ENCODE data around the gene APOA4.

The APOA4 gene

GRCh38 chr11:116823031-116823843 is at the start of gene APOA4:
Gene APOA4 (minus strand): TSS chr11:116823304. CDS start chr11:116823191, 113 bp downstream.
- TF ChIP-seq Cebpa-rat (IDR thresholded peaks at IDR 0.05) = no peak
- H3K9me3 ChIP-seq = no peaks in the 10 kb centered on the region
- no peak within 1 kb of the TSS for H3K4me2 ChIP-seq
- H3K27me3 ChIP-seq = no peaks in the 10 kb centered on the region
- no peak within 1 kb of the TSS for H3K27ac ChIP-seq
- no peaks in the 10 kb centered on the region for H3K36me3 ChIP-seq
- no peak within 1 kb of the TSS for H3K9ac ChIP-seq
- no peak within 1 kb of the TSS for H3K4me3 ChIP-seq
- no peaks in the 10 kb centered on the region for H4K20me1 ChIP-seq
- no peaks in the 10 kb centered on the region for H3K4me1 ChIP-seq

- no peaks in the 10 kb centered on the region for H3K9me3 ChIP-seq
- no peak overlapping the region for H3K27ac ChIP-seq
- no peak for TF ChIP-seq Cebpa-rat (IDR thresholded peaks at IDR 0.05)
- H3K4me3 ChIP-seq = no peak overlapping the region
- H3K9ac ChIP-seq = no peak overlapping the region
- H3K4me1 ChIP-seq = peaks cover 3% of the 10 kb centered on the region
- no peaks in the 10 kb centered on the region for H3K27me3 ChIP-seq
- H3K36me3 ChIP-seq = peaks cover 96% of the 10 kb centered on the region
- H3K4me2 ChIP-seq = no peak overlapping the region
- no peaks in the 10 kb centered on the region for H4K20me1 ChIP-seq
Observed at GRCh38 chr11:116871248-116871647, 48.1 kb upstream of the APOA4 start.

DNA sequence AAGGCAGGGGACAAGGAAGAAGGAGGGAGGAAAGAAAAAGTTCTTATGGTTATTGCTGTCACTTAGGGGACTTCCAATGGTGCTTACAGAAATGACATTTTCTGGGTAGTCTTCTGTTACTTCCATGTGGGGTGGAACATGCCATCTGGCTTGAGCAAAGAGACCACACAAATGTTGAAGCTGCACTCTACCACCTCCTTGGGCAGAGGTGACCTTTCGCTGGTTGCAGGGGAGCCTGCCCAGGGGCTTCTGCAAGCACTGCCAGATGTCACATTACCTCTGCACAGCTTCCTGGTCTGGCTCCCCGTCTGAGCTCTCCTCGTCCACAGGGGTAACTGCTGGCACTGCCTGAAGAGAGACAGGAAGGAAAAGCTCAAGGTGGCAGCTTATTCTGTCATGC is 47.0 kb upstream of the APOA4 start:
- H3K36me3 ChIP-seq = peaks cover 93% of the 10 kb centered on the region
- no peak overlapping the region for H3K9ac ChIP-seq

DNA sequence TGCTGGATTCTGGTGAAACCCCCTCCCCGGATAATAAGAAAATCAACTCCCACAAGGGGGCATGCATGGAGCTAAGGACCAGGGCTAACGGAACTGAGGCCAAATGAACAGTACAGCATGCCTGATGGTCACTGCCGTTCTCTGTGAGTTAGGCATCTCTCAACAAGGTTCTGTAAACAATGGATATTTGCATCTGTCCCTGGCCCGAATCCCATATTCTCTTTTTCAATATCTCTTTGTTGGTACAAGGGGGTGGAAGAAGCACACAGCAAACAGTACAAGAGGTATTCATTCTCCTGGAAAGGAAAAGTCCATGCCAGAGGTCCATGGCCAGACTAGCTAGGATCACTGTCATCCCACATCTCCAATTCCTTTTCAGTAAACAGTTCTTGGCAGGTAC is 46.5 kb upstream of the APOA4 start:
- Histone ChIP-seq H4K20me1 (no peaks in the 10 kb centered on the region), H3K4me3 (no peak overlapping the region), H3K4me2 (no peak overlapping the region), H3K27me3 (no peaks in the 10 kb centered on the region), H3K9me3 (no peaks in the 10 kb centered on the region), H3K4me1 (no peaks in the 10 kb centered on the region), H3K27ac (no peak overlapping the region), H3K36me3 (peaks cover 93% of the 10 kb centered on the region), H3K9ac (no peak overlapping the region)
- TF ChIP-seq Cebpa-rat (IDR thresholded peaks at IDR 0.05) = no peak

More for the DNA sequence above, 47.0 kb upstream of the APOA4 start:
- Histone ChIP-seq H3K9me3 (no peaks in the 10 kb centered on the region), H3K27me3 (no peaks in the 10 kb centered on the region), H3K4me2 (no peak overlapping the region), H3K4me3 (no peak overlapping the region), H3K27ac (no peak overlapping the region), H4K20me1 (no peaks in the 10 kb centered on the region), H3K4me1 (no peaks in the 10 kb centered on the region)
- no peak for TF ChIP-seq Cebpa-rat (IDR thresholded peaks at IDR 0.05)

GRCh38 chr11:116868066-116868465 is 45.0 kb upstream of the APOA4 start:
- Histone ChIP-seq H3K9ac (no peak overlapping the region), H3K9me3 (no peaks in the 10 kb centered on the region), H3K4me3 (no peak overlapping the region), H3K4me2 (no peak overlapping the region), H3K4me1 (no peaks in the 10 kb centered on the region), H3K36me3 (peaks cover 93% of the 10 kb centered on the region), H4K20me1 (no peaks in the 10 kb centered on the region), H3K27ac (no peak overlapping the region), H3K27me3 (no peaks in the 10 kb centered on the region)
- no peak for TF ChIP-seq Cebpa-rat (IDR thresholded peaks at IDR 0.05)

- Histone ChIP-seq H3K36me3 (peaks cover 93% of the 10 kb centered on the region), H3K4me2 (no peak overlapping the region), H3K9ac (no peak overlapping the region), H3K27me3 (no peaks in the 10 kb centered on the region), H3K9me3 (no peaks in the 10 kb centered on the region), H3K4me1 (no peaks in the 10 kb centered on the region), H3K27ac (no peak overlapping the region), H3K4me3 (no peak overlapping the region), H4K20me1 (no peaks in the 10 kb centered on the region)
- no peak for TF ChIP-seq Cebpa-rat (IDR thresholded peaks at IDR 0.05)
Observed at GRCh38 chr11:116867619-116868018, 44.5 kb upstream of the APOA4 start.

- peaks cover 94% of the 10 kb centered on the region for H3K36me3 ChIP-seq
- no peak overlapping the region for H3K27ac ChIP-seq
- no peaks in the 10 kb centered on the region for H3K4me1 ChIP-seq
Observed at GRCh38 chr11:116866804-116867455, 43.8 kb upstream of the APOA4 start.

GRCh38 chr11:116865696-116866095 is 42.6 kb upstream of the APOA4 start:
- TF ChIP-seq Cebpa-rat (IDR thresholded peaks at IDR 0.05) = no peak
- Histone ChIP-seq H3K9me3 (no peaks in the 10 kb centered on the region), H4K20me1 (no peaks in the 10 kb centered on the region), H3K9ac (no peak overlapping the region), H3K36me3 (peaks cover 94% of the 10 kb centered on the region), H3K4me2 (no peak overlapping the region), H3K27ac (no peak overlapping the region), H3K27me3 (no peaks in the 10 kb centered on the region), H3K4me3 (no peak overlapping the region), H3K4me1 (no peaks in the 10 kb centered on the region)

More at GRCh38 chr11:116866804-116867455, 43.8 kb upstream of the APOA4 start:
- no peaks in the 10 kb centered on the region for H3K27me3 ChIP-seq
- no peak for TF ChIP-seq Cebpa-rat (IDR thresholded peaks at IDR 0.05)
- no peak overlapping the region for H3K4me3 ChIP-seq
- H4K20me1 ChIP-seq = no peaks in the 10 kb centered on the region
- H3K9ac ChIP-seq = no peak overlapping the region
- no peaks in the 10 kb centered on the region for H3K9me3 ChIP-seq
- H3K4me2 ChIP-seq = no peak overlapping the region

DNA sequence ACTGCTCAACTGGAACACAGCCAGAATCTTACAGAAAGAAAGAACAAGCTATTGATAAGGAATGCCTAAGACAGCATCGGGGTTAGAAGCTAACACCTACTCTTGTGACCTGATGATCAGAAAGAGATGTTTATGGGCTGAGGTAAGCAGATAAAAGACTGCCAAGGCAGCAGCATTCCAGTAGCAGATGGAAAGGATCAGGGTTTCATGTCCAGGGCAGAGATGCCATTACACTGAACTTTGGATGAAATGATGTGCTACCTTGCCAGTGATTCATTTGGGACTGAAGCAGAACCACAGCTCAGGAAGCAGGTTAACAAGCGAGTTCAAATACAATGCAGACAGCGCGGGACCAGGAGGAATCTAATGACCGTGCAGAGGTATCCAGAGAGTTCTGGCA is 41.4 kb upstream of the APOA4 start:
- H3K9me3 ChIP-seq = no peaks in the 10 kb centered on the region
- no peaks in the 10 kb centered on the region for H3K27me3 ChIP-seq
- H3K4me2 ChIP-seq = no peak overlapping the region
- no peak overlapping the region for H3K4me3 ChIP-seq
- H4K20me1 ChIP-seq = no peaks in the 10 kb centered on the region
- TF ChIP-seq Cebpa-rat (IDR thresholded peaks at IDR 0.05) = no peak
- no peak overlapping the region for H3K9ac ChIP-seq
- no peak overlapping the region for H3K27ac ChIP-seq
- no peaks in the 10 kb centered on the region for H3K4me1 ChIP-seq
- H3K36me3 ChIP-seq = peaks cover 93% of the 10 kb centered on the region

DNA sequence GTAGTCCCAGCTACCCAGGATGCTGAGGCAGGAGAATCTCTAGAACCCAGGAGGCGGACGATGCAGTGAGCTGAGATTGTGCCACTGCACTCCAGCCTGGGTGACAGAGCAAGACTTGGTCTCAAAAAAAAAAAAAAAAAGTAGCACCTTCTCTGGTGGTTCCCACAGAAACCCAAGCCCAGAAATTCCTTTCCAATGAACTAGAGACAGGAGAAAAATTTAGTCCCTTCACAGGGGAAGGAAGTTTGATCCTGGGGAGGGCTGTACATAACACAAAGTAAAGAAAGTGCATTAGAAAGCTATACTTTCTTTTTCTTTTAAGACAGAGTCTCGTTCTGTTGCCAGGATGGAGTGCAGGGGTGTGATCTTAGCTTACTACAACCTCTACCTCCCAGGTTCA is 39.8 kb upstream of the APOA4 start:
- Histone ChIP-seq H3K4me2 (no peak overlapping the region), H4K20me1 (no peaks in the 10 kb centered on the region), H3K27ac (no peak overlapping the region), H3K36me3 (peaks cover 93% of the 10 kb centered on the region), H3K4me1 (no peaks in the 10 kb centered on the region), H3K4me3 (no peak overlapping the region), H3K27me3 (no peaks in the 10 kb centered on the region), H3K9me3 (no peaks in the 10 kb centered on the region), H3K9ac (no peak overlapping the region)
- TF ChIP-seq Cebpa-rat (IDR thresholded peaks at IDR 0.05) = no peak

All from BLaER1 (cell line).